ENCODE data around the gene STK25. TPM values are rescaled to one million over a fixed set of nuclear protein-coding genes. Genes with fewer than 3 reads are reported as not detected.
A peak's percentile ranks its signal among the peaks of the same experiment; 100 is the strongest.

STK25 gene
- total RNA-seq, 1 donor from 2014 or later = 256 TPM

DNA sequence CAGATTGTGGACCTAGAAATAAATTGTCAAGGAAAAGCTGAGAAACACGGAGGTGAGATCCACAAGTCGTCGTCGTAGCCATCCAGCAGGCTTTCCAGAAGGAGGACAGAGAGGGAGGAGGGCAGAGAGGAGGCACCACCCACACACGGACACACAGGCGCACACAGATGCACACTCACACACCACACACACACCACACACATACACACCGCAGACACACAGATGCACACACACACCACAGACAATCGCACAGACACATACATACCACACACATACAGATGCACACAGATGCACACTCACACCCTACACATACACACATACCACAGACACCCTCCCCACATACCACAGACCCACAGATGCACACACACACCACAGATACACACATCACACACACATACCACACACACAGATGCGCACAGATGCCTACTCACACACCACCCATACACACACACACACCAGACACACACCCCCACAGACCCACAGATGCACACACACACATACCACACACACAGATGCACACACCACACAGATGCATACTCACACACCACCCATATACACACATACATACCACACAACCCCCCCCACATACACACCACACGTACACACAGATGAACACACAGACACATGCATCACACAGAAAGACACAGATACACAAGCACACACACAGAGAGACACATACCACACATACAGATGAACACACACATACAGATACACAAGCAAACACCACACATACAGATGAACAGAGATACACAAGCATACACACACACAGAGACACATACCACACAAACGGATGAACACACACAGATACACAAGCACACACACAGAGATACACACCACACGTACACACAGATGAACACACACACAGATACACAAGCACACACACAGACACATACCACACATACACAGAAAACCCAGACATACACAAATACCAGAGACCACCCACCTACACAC lies 37.4 kb upstream of the STK25 start:
- H3K4me3 ChIP-seq (ENCODE audit: low read depth, low read length) = no peak overlapping the region
- TF ChIP-seq, protein P1, sequence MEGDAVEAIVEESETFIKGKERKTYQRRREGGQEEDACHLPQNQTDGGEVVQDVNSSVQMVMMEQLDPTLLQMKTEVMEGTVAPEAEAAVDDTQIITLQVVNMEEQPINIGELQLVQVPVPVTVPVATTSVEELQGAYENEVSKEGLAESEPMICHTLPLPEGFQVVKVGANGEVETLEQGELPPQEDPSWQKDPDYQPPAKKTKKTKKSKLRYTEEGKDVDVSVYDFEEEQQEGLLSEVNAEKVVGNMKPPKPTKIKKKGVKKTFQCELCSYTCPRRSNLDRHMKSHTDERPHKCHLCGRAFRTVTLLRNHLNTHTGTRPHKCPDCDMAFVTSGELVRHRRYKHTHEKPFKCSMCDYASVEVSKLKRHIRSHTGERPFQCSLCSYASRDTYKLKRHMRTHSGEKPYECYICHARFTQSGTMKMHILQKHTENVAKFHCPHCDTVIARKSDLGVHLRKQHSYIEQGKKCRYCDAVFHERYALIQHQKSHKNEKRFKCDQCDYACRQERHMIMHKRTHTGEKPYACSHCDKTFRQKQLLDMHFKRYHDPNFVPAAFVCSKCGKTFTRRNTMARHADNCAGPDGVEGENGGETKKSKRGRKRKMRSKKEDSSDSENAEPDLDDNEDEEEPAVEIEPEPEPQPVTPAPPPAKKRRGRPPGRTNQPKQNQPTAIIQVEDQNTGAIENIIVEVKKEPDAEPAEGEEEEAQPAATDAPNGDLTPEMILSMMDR (conservative IDR thresholded peaks at IDR 0.05; ENCODE audit: low read depth, low read length) = no peak
- DNase-seq (ENCODE audit: low read depth) = no peak

DNA sequence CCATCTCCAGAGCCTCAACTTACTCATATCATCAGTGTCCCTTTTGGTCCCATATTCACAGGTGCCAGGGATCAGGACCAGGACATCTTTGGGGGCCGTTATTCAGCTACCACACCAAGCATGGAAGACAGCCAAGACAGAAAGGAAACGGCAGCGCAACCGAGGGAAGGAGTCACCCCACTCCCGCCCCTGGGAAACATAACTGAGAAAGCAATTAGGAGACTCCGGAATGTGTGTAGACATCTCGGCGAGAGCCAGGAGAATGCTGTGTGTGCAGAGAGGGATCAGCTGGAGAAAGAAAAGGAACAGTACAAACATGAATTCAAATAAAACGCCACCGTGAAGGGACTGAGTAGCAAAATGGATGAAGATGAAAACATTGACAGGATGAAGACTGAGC lies 36.7 kb upstream of the STK25 start:
- H3K4me3 ChIP-seq (ENCODE audit: low read depth, low read length) = no peak overlapping the region
- DNase-seq (ENCODE audit: low read depth) = no peak
- TF ChIP-seq, protein P1 (conservative IDR thresholded peaks at IDR 0.05; ENCODE audit: low read depth, low read length) = no peak

DNA sequence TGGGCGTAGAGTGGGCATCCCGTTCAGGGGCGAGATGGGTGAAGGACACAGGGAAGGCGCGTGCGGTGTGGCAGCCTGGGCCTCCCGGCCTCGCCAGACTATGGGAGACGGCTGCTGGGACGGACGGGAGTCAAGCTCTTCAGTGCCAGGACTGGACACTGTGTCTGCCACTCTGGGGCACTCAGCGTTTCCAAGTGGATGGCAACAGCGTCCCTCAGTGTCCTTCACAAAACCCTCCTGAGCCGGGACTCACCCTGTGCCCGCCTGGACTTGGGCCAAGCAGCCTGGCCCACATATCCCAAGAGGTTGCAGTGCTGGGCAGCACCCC lies 33.9 kb upstream of the STK25 start:
- no peak for DNase-seq (ENCODE audit: low read depth)
- no peak overlapping the region for H3K4me3 ChIP-seq (ENCODE audit: low read depth, low read length)
- TF ChIP-seq, protein P1 (conservative IDR thresholded peaks at IDR 0.05; ENCODE audit: low read depth, low read length) = no peak

DNA sequence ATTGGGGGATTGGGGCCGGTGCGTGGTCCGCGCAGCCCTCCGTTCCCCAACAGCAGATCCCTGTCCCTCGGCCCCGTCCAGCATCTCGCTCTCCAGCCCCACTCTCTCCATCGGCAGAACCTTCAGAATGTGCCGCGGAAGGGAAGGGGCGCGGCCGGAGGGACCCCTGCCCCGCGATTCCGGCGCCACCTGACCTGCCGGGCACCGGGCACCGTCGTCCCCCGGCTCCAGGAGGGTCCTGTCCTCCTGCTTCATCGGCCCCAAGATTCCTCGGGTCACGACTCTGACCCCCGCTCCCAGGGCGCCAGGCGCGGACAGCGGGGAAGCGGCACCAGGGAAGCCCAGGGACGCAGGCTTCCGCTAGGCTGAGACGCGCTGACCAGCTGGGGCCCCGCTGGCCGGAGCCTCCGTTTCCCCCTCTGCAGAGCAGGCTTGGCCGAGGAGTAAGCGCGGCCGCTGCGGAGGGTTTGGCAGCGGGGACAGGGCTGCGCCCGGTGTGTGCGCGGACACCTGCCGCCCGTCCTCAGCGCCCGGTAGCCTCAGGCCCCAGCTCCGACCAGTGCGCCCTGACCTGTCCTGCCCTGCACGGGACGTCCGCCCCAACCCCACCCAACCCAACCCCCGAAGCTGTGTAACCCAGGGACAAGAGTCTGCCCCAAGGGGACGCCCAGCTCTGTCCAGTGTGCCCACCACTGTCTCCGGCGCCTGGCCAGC lies 33.3 kb upstream of the STK25 start:
- TF ChIP-seq, protein P1 (conservative IDR thresholded peaks at IDR 0.05; ENCODE audit: low read depth, low read length) = no peak
- H3K4me3 ChIP-seq (ENCODE audit: low read depth, low read length) = peak overlapping the region; percentile 19
- no peak for DNase-seq (ENCODE audit: low read depth)

DNA sequence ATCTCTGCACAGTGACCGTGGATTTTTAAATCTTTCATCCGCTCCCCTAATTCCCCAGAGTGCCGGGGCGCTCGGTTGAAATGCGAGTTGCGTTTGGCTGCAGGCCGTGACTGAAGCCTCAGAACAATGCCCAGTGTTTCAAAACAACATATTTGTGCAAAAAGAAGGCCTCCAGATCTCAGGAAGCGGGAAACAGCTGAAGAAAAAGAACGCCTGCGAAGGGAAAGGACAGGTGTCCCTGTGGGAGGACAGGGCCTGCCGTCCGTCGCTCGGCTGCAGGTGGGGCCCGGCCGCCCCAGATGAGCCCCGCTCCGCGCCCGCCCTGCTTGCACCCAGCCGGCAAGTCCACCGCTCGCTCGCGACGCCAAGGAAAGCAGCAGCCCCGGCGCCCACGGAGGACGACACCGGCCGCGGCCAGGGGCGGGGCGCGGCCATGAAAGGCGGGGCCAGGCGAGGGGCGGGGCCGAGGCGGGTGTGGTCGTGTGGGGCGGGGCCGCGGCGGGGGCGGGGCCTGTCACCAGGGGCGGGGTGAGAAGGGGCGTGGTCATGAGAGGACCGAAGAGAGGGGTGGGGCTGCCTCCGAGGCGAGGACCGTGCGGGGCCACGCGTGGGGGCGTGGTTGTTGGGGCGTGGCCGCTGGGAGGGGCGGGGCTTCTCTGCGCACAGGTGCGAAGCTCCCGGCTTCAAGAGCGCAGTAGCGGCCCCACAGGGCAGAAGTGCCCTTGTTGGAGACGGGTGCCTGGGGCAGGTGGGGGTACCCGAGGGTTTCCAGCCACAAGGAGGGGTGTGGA lies 32.6 kb upstream of the STK25 start:
- TF ChIP-seq, protein P1 (conservative IDR thresholded peaks at IDR 0.05; ENCODE audit: low read depth, low read length) = no peak
- DNase-seq (ENCODE audit: low read depth) = no peak
- peak overlapping the region; percentile 26 for H3K4me3 ChIP-seq (ENCODE audit: low read depth, low read length)

DNA sequence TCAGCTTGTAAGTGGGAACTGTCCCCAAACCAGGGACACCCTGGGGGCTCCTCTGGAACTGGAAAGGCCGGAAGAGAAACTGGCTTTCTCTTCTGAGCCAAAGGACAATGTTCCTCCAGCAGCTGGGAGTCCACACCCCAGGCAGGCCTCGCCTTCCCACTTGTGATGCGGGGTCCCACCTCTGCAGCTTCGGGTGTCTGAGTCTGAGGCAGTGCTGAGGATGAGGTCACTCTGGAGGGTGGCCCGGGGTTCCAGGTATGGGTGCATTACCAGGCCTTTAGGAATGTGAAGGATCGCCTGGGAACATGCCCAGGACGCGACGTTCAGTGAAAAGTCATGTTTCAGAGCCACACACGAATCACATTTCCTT lies 32.0 kb upstream of the STK25 start:
- no peak overlapping the region for H3K4me3 ChIP-seq (ENCODE audit: low read depth, low read length)
- DNase-seq (ENCODE audit: low read depth) = no peak
- TF ChIP-seq, protein P1 (conservative IDR thresholded peaks at IDR 0.05; ENCODE audit: low read depth, low read length) = no peak
